Upper lobe of right lung (tissue), 1 donor: ENCODE data around the gene CIZ1. TPM values are rescaled to one million over a fixed set of nuclear protein-coding genes. Genes with fewer than 3 reads are reported as not detected.

Experiments used
- ATAC-seq: fragments of 200-7000 bp; cut with Tn5 transposase; one replicate; pipeline ENCODE4 v1.9.1; 2020; ENCODE audit warnings: mild to moderate bottlenecking, moderate library complexity
- DNase-seq: peaks from one replicate; pipeline ENCODE4 v3.0.0-alpha.2; 2020
- H3K27ac ChIP-seq: fragments of 200-600 bp; one replicate; pipeline ENCODE4 v1.8.0; 2022
- H3K27me3 ChIP-seq: fragments of 200-600 bp; one replicate; pipeline ENCODE4 v1.8.0; 2022; ENCODE audit warnings: mild to moderate bottlenecking
- H3K36me3 ChIP-seq: fragments of 200-600 bp; one replicate; pipeline ENCODE4 v1.8.0; 2022
- H3K4me1 ChIP-seq: fragments of 200-600 bp; one replicate; pipeline ENCODE4 v1.8.0; 2022
- H3K4me3 ChIP-seq: fragments of 200-600 bp; one replicate; pipeline ENCODE4 v1.8.0; 2022; ENCODE audit warnings: mild to moderate bottlenecking
- H3K9me3 ChIP-seq: fragments of 200-600 bp; one replicate; pipeline ENCODE4 v1.8.0; 2022
- intact Hi-C: fragments of 100-400 bp; cut with DNase I; formaldehyde crosslinking; loops from one replicate; pipeline ENCODE4 v1.11.0; 2022
- total RNA-seq: library from RNA; stranded (reverse); fragmentation: NEBNext Ultra II Directional; extraction: Animal tissue kit (Norgen Biotek cat#: 25700); gene quantifications from one replicate; pipeline ENCODE4 v1.2.1, GENCODE V29; 2021
- TF ChIP-seq, protein P1 (sequence below): fragments of 200-600 bp; IDR thresholded peaks from one replicate; pipeline ENCODE4 v1.8.0; 2022; ENCODE audit warnings: antibody characterized with exemption
- donor health status: DM: no; HTN: yes; CAD: no; lungs with severe emphysema.

Gene CIZ1
- total RNA-seq, 1 donor from 2014 or later, result 107 TPM

GRCh38 chr9:128178806-128179431, 12.5 kb downstream of the CIZ1 start:
- H3K9me3 ChIP-seq, result no peaks in the 10 kb centered on the region
- no peak overlapping the region for H3K27ac ChIP-seq
- DNase-seq, result no peak
- no peaks in the 10 kb centered on the region for H3K4me1 ChIP-seq
- TF ChIP-seq, protein P1, sequence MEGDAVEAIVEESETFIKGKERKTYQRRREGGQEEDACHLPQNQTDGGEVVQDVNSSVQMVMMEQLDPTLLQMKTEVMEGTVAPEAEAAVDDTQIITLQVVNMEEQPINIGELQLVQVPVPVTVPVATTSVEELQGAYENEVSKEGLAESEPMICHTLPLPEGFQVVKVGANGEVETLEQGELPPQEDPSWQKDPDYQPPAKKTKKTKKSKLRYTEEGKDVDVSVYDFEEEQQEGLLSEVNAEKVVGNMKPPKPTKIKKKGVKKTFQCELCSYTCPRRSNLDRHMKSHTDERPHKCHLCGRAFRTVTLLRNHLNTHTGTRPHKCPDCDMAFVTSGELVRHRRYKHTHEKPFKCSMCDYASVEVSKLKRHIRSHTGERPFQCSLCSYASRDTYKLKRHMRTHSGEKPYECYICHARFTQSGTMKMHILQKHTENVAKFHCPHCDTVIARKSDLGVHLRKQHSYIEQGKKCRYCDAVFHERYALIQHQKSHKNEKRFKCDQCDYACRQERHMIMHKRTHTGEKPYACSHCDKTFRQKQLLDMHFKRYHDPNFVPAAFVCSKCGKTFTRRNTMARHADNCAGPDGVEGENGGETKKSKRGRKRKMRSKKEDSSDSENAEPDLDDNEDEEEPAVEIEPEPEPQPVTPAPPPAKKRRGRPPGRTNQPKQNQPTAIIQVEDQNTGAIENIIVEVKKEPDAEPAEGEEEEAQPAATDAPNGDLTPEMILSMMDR, result no peak
- peaks cover 89% of the 10 kb centered on the region for H3K36me3 ChIP-seq
- H3K27me3 ChIP-seq, result no peaks in the 10 kb centered on the region
- ATAC-seq, result no peak
- H3K4me3 ChIP-seq, result no peak overlapping the region
- intact Hi-C loops, result no loop called here

DNA sequence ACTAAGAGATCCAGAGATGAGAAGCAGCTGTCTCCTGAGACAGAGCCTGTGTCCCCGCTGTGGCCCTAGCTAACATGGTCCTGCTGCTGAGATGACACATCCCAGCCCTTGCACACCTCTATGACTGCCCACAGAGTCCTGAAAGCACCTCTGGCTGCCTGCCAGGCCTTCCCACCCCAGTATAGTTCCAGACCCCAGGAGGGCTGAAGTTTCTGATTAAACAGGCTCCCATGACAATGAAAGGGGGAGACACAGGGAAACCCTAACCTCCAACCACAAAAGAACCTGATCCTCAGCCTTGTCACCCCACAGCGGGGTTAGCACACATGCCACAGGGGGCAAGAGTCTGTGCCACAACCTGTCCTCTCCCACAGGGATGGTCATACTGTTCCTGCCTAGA, 15.6 kb downstream of the CIZ1 start:
- Histone ChIP-seq H3K27me3 (no peaks in the 10 kb centered on the region), H3K27ac (no peak overlapping the region), H3K36me3 (peaks cover 81% of the 10 kb centered on the region), H3K4me3 (no peak overlapping the region), H3K4me1 (no peaks in the 10 kb centered on the region), H3K9me3 (no peaks in the 10 kb centered on the region)
- DNase-seq (no peak), ATAC-seq (no peak)
- TF ChIP-seq, protein P1, result no peak
- intact Hi-C loops, result no loop called here

DNA sequence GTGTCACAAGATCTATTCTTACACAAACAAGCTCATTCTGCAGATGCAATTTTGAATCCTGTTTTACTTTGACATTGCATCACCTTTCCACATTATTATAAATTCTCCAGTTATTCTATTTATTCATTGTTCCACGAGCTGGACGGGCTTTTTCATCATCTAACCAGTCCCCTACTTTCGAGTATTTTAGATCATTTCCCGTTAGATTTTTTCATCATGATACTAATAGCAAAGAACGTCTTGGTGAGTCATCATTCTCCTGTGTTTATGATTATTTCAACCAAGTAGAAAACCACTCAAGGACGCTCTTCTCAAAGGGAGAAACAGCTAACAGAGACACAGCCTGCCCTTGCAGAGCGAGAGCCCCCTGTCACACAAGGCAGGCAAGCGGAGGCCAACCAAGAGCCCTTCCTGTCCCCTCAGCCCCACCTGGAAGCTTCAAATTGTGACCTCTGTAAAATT, 16.2 kb downstream of the CIZ1 start:
- intact Hi-C loops, result no loop called here
- Histone ChIP-seq H3K4me3 (no peak overlapping the region), H3K27me3 (no peaks in the 10 kb centered on the region), H3K4me1 (no peaks in the 10 kb centered on the region), H3K27ac (no peak overlapping the region), H3K9me3 (no peaks in the 10 kb centered on the region), H3K36me3 (peaks cover 79% of the 10 kb centered on the region)
- ATAC-seq (no peak), DNase-seq (no peak)
- TF ChIP-seq, protein P1, result no peak

GRCh38 chr9:128174062-128174461, 17.3 kb downstream of the CIZ1 start:
- Histone ChIP-seq H3K36me3 (peaks cover 79% of the 10 kb centered on the region), H3K27ac (no peak overlapping the region), H3K27me3 (no peaks in the 10 kb centered on the region), H3K9me3 (no peaks in the 10 kb centered on the region), H3K4me3 (no peak overlapping the region), H3K4me1 (no peaks in the 10 kb centered on the region)
- TF ChIP-seq, protein P1, result no peak
- ATAC-seq (no peak), DNase-seq (no peak)
- intact Hi-C loops, result no loop called here

DNA sequence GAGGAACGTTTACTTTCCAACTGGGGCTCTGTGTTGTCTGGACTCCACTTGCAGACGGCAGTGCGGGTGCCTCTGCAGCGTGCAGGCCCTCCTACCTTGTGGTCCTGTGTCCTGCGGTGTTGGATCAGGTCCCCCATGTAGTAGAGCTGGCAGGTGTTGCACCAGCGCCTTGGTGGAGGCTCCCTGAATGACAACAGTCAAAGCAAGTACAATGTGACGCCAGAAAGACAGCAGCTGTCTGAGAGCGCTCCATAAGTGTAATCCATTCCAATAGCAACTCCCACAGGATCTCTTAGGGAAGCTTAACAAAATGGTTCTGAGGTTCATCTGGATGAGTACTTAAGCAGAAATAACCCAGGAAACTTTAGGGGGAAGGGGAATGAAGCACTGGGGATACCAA, 21.4 kb downstream of the CIZ1 start:
- H3K27me3 ChIP-seq, result no peaks in the 10 kb centered on the region
- DNase-seq (no peak), ATAC-seq (no peak)
- H3K4me3 ChIP-seq, result no peak overlapping the region
- peaks cover 79% of the 10 kb centered on the region for H3K36me3 ChIP-seq
- H3K9me3 ChIP-seq, result no peaks in the 10 kb centered on the region
- TF ChIP-seq, protein P1, result no peak
- no peak overlapping the region for H3K27ac ChIP-seq
- intact Hi-C loops, result no loop called here
- H3K4me1 ChIP-seq, result no peaks in the 10 kb centered on the region

DNA sequence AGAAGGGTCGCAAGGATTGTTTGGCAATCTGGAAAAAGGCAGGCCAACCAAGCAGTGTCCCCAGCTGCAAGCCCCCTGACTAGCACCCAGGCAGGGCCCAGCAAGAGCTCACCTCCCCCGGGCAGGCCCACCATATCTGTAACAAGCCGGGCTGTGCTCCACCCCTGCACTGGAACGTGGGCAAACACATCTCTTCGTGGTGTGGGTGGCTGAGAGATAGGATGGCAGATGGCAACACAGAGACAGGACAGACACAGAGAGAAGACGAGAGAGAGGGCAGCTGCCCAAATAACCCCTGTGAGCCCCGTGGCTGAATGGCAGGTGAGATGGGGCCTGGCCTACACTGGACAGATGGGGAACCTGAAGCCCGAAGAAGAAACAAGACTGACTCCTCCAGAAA, 21.9 kb downstream of the CIZ1 start:
- Histone ChIP-seq H3K36me3 (peaks cover 78% of the 10 kb centered on the region), H3K27ac (no peak overlapping the region), H3K27me3 (no peaks in the 10 kb centered on the region), H3K9me3 (no peaks in the 10 kb centered on the region), H3K4me1 (no peaks in the 10 kb centered on the region), H3K4me3 (no peak overlapping the region)
- DNase-seq (no peak), ATAC-seq (no peak)
- intact Hi-C loops, result no loop called here
- TF ChIP-seq, protein P1, result no peak
